CD4-positive, alpha-beta T cell treated with Interleukin-4 for 1 hour (primary cell): Measurements from ENCODE around the gene ECSCR.
"Not testable (repeated sequence)": the region's sequence is repeated elsewhere in the genome, so short reads cannot be mapped to it uniquely, and the experiment has no call there.

Source experiments
- DNase-seq, 2 donors: peaks; one replicate each; pipeline ENCODE4 v3.0.0-alpha.2; 2020 to 2022

ECSCR gene

GRCh38 chr5:139410121-139410992 lies 52.2 kb downstream of the ECSCR start:
- DNase-seq, result no peak

- DNase-seq, result not testable (repeated sequence)
These were observed 53.4 kb downstream of the ECSCR start for GRCh38 chr5:139409116-139409515.

GRCh38 chr5:139408191-139408590 lies 54.4 kb downstream of the ECSCR start:
- no peak for DNase-seq

- DNase-seq, result no peak
These were observed 55.0 kb downstream of the ECSCR start for GRCh38 chr5:139407517-139407916.

GRCh38 chr5:139406963-139407362 lies 55.6 kb downstream of the ECSCR start:
- DNase-seq, result no peak

- no peak for DNase-seq
These were observed 58.1 kb downstream of the ECSCR start for GRCh38 chr5:139404484-139404840.

GRCh38 chr5:139403787-139404483 lies 58.6 kb downstream of the ECSCR start, which contains the start of gene SPATA24:
SPATA24 (minus strand) TSS chr5:139404089; CDS start chr5:139404060, 29 bp downstream.
- peak; percentile 98 for DNase-seq

GRCh38 chr5:139403418-139403786 lies 59.1 kb downstream of the ECSCR start:
- DNase-seq, result no peak

GRCh38 chr5:139402561-139403158 lies 59.9 kb downstream of the ECSCR start:
- DNase-seq, result no peak

GRCh38 chr5:139401546-139401945 lies 61.0 kb downstream of the ECSCR start:
- no peak for DNase-seq

- DNase-seq, result no peak
These were observed 62.9 kb downstream of the ECSCR start for GRCh38 chr5:139399501-139400121.
